DMS153 treated with DMSO at 0.1 percent for 48 hours (cell line): Measurements from ENCODE around the gene DLG5.

Source experiments
- DNase-seq: peaks from one replicate; lab custom pipeline; 2025; ENCODE audit not compliant: unreplicated experiment; lab: John Stamatoyannopoulos, UW

Gene DLG5

DNA sequence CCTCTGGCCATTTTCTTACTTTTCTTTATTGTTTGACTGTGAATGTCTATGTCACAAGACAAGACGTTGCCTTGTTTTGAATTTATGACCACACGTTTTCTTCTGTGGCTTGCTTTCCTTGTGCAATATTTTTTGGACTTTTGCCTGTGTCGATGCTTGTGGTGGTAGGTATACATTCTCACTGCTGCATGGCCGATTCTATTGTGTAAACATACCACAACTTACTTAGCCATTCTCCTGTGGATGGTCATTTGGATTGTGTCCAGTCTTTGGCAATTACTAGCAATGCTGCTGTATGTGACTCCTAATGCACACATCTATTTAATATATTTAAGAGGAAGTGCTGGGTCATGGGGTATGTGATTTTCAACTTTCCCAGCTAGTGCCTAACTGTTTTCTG lies 18.0 kb upstream of the DLG5 start:
- DNase-seq = no peak

DNA sequence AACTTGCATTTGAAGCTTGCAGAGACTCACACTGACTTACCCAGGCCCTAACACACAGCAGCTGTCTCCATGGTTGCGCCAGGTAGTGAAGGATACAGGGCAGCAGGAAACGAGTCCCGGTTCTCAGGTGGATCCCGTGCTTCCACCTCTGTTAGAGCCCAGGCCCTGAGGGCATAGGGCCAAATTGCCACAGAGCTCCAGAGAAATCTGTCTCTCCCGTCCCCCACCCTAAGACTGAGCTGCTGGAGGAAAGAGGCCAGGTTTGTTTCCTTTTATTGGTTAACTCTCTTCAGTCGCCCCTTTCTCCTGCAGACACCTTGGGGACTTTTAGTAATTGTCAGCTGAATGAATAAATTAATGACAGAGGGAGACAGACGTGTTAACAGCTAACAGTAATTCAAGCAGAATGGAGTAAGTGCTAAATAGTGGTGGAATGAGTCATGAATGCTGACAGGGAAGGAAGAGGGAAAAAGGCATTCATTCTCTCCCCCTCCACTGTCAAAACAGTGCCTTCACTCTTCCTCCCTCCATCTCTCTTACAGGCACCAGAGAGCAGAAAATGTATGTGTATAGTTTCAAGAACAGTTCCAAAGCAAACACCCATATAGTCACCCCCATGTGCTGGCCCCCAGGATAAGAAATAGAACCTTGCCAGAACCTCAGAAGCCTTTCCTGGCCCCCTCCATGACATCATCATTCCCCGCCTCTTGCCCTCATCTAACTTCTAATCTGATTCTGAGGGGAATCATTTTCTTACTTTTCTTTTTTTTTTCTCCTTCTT lies 16.8 kb upstream of the DLG5 start:
- no peak for DNase-seq

DNA sequence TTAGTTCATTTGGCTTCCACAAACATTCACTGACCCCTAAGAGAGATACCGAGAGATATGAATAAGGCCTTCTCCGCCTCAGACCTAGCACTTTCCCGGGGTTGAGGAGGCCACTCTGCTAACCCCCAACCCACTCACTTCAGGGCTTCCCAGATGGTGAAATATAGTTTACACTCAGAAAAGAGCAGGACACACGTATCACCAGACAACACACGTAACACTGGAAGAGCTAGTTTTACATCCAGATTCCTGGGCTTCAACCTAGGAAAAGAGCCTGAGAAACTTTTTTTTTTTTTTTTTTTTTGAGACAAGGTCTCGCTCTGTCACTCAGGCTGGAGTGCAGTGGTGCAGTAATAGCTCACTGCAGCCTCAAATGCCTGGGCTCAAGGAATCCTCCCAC lies 15.2 kb upstream of the DLG5 start:
- no peak for DNase-seq

DNA sequence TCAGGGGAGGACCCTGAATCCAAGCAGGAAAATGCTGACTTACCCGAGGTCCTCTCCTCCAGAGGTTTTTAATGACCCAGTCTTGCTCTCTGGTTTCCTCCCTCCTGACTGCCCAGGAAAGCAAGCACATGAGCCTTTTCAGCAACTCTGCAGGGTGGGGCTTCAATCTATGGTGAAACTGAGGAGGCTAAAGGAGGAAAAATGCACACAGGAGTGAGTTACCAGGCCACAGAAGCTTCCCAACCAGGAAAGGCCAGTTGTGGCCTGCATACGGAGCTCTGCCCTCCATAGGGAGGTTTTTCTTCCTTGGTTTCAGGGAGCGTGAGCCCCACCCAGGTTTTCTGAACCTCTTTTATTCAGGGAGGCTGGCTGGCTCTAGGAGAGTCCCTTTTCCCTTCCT lies 14.1 kb upstream of the DLG5 start:
- DNase-seq = no peak

DNA sequence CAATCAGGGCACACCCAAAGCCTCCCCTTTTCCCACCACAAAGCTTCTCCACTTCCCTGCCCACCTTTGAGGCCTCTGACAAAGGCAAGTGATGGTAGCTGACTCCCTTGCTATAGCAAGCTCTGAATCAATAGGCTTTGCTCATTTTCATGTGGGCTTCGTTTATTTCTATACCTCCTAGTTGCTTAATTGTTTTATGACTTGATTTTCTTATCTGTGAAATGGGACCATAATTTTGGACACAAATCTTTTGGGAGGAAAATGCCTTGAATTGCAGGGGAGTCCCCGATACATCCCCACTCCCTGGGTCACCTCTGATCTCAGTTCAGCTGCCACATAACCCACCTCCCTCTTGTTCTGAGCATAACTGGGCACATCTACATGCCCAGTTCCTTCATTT lies 13.7 kb upstream of the DLG5 start:
- DNase-seq = no peak

DNA sequence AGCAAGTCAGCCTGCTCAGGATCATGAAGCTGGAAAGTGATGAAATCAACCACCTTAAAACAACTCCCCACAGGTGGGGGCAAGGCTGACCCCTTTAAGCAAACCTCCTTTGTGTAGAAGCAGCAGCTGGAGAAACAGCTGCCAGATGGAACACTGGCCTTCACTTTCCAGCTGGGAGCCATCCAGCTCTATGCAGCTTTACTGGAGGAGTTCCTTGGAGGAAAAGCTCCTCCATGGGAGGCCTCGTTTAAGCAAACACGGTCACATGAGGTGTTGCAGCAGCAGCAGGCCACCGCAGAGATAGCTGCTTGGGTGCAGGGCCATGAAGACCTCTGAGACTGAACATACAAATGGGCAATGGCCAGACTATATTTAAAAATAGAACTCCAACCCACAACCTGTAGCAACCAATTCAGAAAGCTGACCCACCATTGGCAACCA lies 13.0 kb upstream of the DLG5 start:
- no peak for DNase-seq

DNA sequence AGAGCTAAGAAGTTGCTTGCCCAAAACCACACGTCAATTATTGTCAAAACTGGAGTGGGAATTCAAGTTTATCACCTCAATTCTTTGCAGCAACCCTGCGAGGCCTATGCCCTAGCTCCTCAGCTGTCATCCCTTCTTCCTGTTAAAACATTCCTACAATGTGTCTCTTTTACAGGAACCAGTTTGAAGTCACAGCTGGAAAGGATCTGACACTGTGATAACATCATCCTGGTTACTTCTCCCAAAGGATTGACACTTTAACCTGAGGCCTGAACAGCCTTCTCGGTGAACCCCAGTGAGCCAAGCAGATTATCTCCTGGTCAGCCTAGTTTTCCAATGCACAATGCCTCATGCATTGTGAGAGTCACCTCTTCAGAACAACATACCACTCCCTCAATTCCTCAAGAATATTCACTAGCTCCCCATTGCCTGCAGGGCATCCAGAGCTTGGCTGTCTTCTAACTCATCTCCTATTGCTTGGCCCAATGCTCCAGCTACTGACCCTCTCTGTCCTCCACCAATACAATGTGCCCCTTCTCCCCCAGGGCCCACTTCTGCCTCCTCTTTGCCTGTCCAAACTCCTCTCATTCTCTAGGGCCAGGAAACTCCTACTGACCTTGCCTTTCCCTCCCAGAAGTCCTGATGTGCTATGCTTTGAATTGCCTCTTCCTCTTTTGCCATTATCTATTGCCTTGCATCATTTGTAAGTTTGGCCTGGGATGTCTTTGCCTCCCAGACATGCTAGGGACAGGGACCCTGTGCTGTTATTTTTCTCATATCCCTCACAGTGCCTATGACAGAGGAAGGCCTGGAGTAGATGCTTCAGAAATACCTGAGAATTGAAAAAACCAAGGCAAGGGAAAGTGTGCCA lies 10.4 kb upstream of the DLG5 start:
- no peak for DNase-seq

DNA sequence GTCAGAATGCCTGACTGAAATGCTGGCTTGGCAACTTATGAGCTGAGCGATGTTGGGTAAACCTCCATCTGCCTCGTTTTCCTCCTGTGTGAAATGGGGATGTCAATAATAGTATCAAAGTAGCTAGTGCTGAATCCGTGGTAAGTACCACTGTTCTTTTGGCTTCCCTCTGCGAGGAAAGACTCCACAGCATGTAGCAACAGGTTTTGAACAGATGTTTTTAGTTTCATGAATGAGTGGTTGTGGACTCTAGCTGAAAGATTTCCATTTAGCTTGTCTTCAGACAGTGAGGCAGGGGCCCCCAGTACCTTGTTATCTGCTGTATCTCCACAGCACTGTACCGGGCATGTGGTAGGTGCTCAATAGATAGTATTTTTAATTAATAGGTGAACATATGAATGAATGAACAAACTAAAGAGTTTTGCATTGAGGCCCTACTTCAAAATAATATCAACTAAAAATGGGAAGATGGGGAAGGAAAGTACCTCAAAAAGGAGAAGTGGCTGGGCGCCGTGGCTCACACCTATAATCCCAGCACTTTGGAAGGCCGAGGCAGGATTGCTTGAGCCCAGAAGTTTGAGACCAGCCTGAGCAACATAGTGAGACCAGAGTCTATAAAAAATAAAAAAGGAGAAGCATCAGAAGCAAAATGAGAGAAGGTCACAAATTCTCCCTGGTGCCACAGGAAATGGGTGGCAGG lies 5.6 kb upstream of the DLG5 start:
- DNase-seq = no peak

DNA sequence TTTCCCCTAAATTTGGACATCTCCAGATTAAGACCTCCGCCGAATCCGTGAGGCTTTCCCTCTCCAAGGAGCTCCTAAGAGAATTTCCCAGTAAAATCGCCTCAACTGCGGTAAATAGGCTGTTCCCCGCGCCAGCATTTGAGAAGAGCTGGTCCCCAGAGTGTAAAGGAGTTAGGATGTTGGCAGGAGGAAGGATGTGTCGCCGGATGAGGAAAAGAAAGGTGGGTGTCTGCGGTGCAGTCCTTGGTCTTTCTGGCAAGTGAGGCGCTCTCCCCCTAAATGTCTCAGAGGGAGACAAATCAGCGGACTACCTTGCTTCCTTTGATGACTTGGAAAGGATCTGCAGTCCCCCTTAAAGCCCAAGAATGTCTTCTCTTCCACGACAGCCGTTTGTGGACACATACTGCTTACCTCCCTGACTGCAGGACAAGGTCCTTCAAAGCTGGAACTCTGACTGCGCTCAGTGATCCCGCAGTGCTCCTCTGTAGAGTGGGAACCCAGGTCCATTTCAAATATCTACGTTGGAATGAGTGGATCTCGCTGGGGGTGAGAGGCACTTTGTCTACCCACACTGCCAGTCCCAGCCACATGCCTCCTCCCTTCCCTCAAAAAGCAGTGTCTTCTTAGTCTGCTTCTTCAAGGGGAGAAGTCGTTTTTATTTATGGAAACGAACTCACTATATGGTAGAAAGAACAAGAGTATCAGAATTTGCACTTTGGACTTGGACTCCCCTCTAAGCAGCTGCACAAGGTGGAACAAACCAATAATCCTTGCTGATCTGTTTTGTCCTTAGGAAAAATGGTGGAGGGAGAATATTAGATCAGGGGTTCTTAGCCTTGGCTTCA lies 1.1 kb upstream of the DLG5 start:
- DNase-seq = no peak

DNA sequence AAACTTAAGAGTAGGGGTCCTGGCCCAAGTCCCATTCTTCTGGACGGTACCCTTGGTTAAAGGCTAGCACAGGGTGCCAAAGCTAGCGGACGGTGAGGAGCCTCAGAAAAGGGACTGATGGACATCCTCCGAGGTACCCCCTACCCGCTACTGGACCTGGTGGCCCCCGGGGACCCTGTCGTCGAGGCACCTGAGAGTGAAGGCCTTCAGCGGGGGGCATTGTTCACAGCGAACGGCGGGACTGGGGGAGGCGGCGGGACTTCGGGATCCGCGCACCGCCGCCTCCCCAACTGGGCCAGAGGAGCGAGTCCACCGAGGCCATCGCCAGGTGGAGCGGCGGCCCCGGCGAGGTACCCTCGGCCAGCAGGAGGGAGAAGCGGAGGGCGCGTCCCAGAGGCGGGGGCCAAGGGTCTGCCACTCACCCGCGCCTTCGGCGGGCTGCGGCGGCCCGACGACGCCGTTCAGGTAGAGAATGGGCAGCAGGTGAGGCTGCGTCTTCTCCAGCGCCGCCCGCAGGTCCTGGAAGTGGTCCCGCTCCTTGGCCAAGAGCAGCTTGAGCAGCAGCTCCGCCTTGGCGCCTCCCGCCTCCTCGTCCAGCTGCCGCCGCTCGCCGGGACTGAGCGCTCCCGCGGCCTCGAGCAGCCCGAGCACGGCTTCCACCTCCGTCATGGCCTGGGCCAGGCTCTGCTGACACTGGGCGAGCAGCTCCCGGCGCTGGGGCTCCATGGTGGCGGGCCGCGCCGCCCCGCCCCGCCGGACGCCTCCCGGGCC lies 575 bp downstream of the DLG5 start:
- no peak for DNase-seq

DNA sequence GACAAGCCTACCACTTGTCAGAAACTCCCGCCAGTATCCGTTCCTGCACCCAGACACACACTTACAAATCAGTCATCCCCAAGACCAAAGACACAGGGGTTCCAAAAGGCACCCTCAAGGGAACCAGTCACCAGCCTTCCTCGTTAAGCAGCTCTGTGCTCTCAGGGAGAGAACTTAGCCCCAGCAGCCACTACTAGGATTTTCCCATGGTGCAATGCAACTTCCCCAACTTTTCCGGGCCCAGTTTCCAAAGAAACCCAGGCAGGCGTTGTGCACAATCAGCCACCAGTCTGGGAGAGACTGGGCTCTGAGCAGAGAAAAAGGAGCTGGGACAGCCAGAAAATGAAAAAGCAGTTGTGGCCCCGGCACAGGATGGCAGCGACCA lies 1.2 kb downstream of the DLG5 start:
- no peak for DNase-seq

DNA sequence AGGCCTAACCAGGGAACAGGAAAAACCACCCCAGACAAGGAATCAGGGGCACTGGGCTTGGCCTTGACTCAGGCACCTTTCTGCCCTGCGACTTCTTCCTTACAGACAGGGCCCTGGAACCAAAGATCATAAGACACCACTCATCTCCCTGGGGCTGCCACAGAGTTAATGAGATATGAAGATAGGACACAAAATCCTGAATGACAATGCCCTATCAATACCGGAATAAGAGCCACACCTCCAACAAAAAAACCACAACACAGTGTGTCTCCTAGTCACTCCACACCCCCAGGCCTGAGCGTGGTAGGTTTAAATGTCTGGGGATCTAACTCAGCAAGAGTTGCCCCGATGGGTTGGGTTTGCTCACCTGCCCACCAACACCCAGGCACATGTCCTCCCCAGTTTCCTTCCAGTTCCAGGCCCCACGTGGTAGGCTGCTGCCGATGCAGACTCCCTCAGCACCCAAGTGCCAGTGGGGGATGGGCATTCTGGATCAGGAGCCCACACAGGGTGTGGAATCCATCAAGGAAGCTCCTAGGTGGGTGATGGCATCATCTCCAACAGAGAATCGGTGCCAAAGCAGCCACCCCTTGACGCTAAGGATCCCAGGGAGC lies 3.9 kb downstream of the DLG5 start:
- no peak for DNase-seq

DNA sequence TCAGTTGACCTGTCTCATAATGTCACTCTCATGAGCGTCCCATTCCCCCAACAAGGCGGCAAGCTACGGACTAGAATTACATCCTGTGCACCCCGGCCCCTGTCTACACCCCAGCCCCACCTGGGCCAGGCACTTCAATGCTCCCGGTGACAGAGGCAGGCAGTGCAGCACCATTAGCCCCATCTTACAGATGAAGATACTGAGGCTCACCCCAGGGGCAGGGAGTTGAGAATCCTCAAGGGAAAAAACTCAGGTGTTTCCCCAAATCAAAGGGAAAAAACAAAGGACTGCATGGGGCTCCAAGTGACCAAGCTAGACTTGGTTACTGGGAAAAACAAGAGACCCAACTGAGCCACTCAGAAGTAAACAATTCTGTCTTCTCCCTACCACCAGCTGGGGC lies 4.5 kb downstream of the DLG5 start:
- DNase-seq = no peak

DNA sequence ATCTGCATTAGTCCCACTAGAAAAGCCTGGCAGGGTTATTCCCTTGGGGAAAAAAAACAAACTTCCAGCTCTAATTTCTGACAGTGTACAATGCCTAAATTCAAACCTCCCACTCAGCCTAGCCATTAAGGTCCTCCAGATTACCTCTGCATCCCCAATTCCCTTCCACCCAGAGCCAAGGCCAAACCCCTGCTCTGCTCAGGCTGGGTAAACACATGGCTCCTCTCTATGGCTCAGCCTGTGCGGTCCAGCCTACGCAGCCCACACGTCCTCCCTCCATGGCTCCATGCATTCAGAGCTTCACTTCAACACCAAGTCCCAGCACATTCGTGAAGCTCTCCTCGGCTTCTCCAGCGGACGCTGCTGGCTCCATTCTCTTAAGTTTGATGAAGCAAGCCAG lies 5.2 kb downstream of the DLG5 start:
- peak; percentile 56 for DNase-seq

DNA sequence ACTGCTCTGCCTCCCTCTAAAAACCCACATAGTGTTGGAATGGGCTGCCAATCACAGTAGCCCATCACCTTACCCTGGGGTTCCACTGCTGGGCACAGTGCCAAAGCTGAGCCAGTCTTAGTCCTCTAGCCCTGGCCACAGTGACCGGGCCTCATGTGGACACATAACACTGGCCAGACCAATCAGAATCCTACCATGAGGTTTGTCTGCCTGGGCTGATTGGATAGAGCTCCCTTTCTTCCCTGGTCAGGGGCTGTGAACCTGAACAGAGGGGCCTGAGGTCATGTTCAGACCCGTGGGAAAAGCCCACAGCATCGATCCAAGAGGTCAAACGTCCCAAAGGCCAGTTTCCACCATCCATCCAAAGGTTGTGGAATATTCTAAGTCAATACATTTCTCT lies 6.1 kb downstream of the DLG5 start:
- no peak for DNase-seq

DNA sequence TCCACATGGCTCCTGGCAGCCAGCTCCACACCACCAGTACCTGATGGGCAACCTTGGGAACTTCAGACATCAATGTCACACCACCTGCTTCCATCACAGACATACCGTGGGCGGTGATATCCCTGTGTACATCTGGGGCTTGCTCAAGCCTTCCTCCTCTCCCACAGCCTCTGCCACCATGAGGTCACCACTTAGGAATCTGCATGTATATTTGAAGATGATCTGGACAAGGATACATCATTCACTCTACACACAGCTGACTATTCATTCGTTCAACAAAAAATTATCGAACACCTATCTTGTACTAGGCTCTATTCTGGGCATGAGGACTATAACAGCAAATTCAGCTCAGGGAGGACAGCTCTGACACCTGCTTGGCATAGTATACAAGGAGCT lies 6.8 kb downstream of the DLG5 start:
- DNase-seq = no peak

DNA sequence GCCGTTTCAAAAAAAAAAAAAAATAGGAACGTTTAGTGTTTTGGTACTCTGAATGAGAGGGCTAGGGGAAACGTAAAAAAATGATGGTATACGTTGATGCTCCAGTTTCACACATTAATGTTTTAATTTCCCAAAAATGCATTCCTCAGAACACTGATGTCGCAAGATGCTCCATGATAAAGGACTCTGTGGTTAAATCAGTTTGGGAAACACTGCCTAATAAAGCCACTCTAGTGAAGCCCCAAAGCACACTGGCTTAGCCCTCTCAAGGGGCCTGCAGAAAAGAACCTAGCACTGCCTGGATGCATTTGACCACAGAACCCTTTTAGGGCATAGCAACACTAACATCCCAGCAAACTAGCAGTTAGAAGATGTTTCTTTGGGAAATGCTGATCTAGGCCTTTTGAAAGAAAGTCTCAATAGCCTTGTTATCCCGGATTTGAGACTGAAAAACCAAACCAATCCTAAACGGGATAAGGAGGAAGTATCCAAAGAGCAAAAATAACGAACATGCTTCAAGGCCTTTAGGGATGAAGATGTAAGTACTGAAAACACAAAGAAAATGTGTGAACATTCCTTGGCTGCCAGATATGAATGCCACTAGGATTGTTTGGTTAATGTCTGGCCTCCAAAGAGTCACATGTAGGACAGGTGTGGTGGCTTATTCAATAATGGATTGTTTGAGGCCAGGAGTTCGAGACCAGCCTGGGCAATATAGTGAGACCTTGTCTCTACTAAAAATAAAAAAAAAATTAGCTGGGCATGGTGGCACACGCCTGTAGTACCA lies 11.0 kb downstream of the DLG5 start:
- no peak for DNase-seq

DNA sequence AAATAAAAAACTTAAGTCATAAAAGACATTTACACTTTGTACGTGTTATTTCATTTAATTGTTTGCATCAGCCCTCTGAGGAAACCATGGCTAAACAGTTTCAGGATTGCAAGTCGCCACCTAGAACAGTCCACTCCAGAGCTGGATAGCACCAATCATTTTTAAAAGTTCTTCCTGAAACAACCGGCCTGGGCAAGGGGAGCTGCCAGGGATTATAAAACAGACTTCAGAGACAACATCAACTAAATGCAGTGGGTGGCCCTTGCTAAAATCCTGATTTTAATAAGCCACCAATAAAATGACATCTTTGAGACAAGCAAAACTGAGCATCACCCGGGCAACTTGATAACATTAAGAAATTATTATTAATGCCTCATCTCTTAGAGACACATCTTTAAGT lies 13.5 kb downstream of the DLG5 start:
- DNase-seq = no peak

DNA sequence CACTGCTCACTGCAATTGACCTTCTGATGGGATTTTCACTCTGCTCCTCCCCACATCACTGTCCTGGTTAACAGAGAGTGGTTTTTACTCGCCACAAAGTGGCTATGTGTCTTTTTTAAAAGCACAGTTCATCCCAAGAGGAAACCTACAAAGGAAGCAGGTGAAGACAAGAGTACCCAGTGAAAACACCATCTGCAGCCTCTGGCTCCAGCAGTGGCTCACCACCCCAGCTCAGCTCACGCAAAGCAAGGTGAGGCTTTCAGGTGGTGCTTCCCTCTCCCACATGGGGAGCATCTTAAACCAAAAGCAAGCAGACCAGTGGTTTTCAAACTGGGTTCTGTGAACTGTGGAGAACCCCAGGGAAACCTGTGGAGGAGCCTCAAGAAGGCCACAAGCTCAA lies 14.0 kb downstream of the DLG5 start:
- no peak for DNase-seq
